NT2/D1 (cell line): ENCODE results near the gene CENPB.
"Not testable (repeated sequence)": the region's sequence is repeated elsewhere in the genome, so short reads cannot be mapped to it uniquely, and the experiment has no call there.

Experiments
- YY1 ChIP-seq: IDR thresholded peaks from 2 replicates; pipeline ENCODE4 v1.6.1; 2011; ENCODE audit not compliant: insufficient read length, insufficient read depth
- ZNF274 ChIP-seq: IDR thresholded peaks from 2 replicates; pipeline ENCODE4 v1.6.1; 2011; ENCODE audit warnings: mild to moderate bottlenecking, low read depth, low read length

DNA sequence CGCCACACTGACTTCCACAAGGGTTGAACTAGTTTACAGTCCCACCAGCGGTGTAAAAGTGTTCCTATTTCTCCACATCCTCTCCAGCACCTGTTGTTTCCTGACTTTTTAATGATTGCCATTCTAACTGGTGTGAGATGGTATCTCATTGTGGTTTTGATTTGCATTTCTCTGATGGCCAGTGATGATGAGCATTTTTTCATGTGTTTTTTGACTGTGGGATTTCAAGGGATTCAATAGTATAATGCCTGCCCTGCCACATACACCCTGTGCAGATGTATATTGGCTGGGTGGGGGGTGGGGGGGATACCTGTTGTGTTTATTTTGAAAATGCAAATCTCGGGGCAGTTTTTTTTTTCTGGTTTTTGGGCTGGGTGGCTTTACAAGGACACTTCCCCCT, 7.6 kb upstream of the CENPB start:
- not testable (repeated sequence) for TF ChIP-seq ZNF274, YY1
